Right renal pelvis (tissue), 4 donors: ENCODE measurements around the gene SH2D7. TPM values are rescaled to one million over a fixed set of nuclear protein-coding genes. Genes with fewer than 3 reads are reported as not detected.

Source experiments
- DNase-seq, 4 donors: peaks; one replicate each; pipeline ENCODE4 v3.0.0-alpha.2; 2013; ENCODE audit warnings: low read depth in 4 of 4, low spot score in 3 of 4, missing footprints in 1 of 4
- polyA plus RNA-seq, 4 donors: library from polyadenylated mRNA; unstranded; fragments of 120-200 nt; gene quantifications; one replicate each; pipeline ENCODE4 v1.2.1, GENCODE V29; 2013; ENCODE audit not compliant: insufficient read length in 4 of 4

The SH2D7 gene
- polyA plus RNA-seq, 4 donors = 0.30 to 0.65 (median 0.50) TPM

GRCh38 chr15:78076231-78077052 is 15.9 kb upstream of the SH2D7 start:
- DNase-seq = no peak

GRCh38 chr15:78077053-78077870 is 15.1 kb upstream of the SH2D7 start, which contains the start of gene TBC1D2B:
TSS of gene TBC1D2B (minus strand) at chr15:78077711. CDS start at chr15:78077652, 59 bp downstream.
- DNase-seq = no peak

- no peak for DNase-seq
Observed at GRCh38 chr15:78077871-78078210, 14.5 kb upstream of the SH2D7 start.

GRCh38 chr15:78079298-78080087 is 12.9 kb upstream of the SH2D7 start:
- DNase-seq = no peak

- DNase-seq = no peak
Observed at GRCh38 chr15:78080088-78080460, 12.3 kb upstream of the SH2D7 start.

- no peak for DNase-seq
Observed at GRCh38 chr15:78082106-78082742, 10.1 kb upstream of the SH2D7 start.

GRCh38 chr15:78082743-78083110 is 9.6 kb upstream of the SH2D7 start:
- DNase-seq = no peak

- no peak for DNase-seq
Observed at GRCh38 chr15:78083186-78083585, 9.2 kb upstream of the SH2D7 start.

- DNase-seq = no peak
Observed at GRCh38 chr15:78083687-78084448, 8.5 kb upstream of the SH2D7 start.

- no peak for DNase-seq
Observed at GRCh38 chr15:78084449-78084750, 8.0 kb upstream of the SH2D7 start.

GRCh38 chr15:78085928-78086327 is 6.4 kb upstream of the SH2D7 start:
- no peak for DNase-seq

GRCh38 chr15:78087951-78088772 is 4.2 kb upstream of the SH2D7 start:
- DNase-seq = no peak

GRCh38 chr15:78088773-78089080 is 3.6 kb upstream of the SH2D7 start:
- no peak for DNase-seq

GRCh38 chr15:78090422-78091063 is 1.8 kb upstream of the SH2D7 start:
- DNase-seq = no peak

- peak in 3 of 4 donors; percentile 39 to 62 (median 61) for DNase-seq
Observed at GRCh38 chr15:78093242-78094020, 1.1 kb downstream of the SH2D7 start.

- DNase-seq = no peak
Observed at GRCh38 chr15:78097667-78098066, 5.3 kb downstream of the SH2D7 start.

- no peak for DNase-seq
Observed at GRCh38 chr15:78098131-78098755, 5.9 kb downstream of the SH2D7 start.

- no peak for DNase-seq
Observed at GRCh38 chr15:78100886-78101285, 8.5 kb downstream of the SH2D7 start.
